ENCODE data around the gene THSD4. TPM values are rescaled to one million over a fixed set of nuclear protein-coding genes. Genes with fewer than 3 reads are reported as not detected.

Gene THSD4
- total RNA-seq, 1 donor from 2014 or later, result 116 TPM

- intact Hi-C loops (cut with DNase I), result no loop called here
Measured at GRCh38 chr15:71271327-71271726, 156.1 kb downstream of the THSD4 start.

GRCh38 chr15:71272932-71273331 lies 157.7 kb downstream of the THSD4 start:
- intact Hi-C loops (cut with DNase I), result no loop called here
- no peak for DNase-seq (ENCODE audit: low spot score)

More at GRCh38 chr15:71271327-71271726, 156.1 kb downstream of the THSD4 start:
- DNase-seq (ENCODE audit: low spot score), result no peak

GRCh38 chr15:71273731-71274447 lies 158.6 kb downstream of the THSD4 start:
- intact Hi-C loops (cut with DNase I), result no loop called here
- DNase-seq (ENCODE audit: low spot score), result no peak

- no peak for DNase-seq (ENCODE audit: low spot score)
- intact Hi-C loops (cut with DNase I), result no loop called here
Measured at GRCh38 chr15:71274448-71274798, 159.2 kb downstream of the THSD4 start.

- intact Hi-C loops (cut with DNase I), result no loop called here
- no peak for DNase-seq (ENCODE audit: low spot score)
Measured at GRCh38 chr15:71275098-71275497, 159.8 kb downstream of the THSD4 start.

GRCh38 chr15:71275566-71276335 lies 160.5 kb downstream of the THSD4 start:
- intact Hi-C loops (cut with DNase I), result no loop called here
- DNase-seq (ENCODE audit: low spot score), result no peak

GRCh38 chr15:71276336-71276665 lies 161.0 kb downstream of the THSD4 start:
- intact Hi-C loops (cut with DNase I), result no loop called here

GRCh38 chr15:71278989-71279756 lies 163.9 kb downstream of the THSD4 start:
- no peak for DNase-seq (ENCODE audit: low spot score)

More at GRCh38 chr15:71276336-71276665, 161.0 kb downstream of the THSD4 start:
- DNase-seq (ENCODE audit: low spot score), result no peak

GRCh38 chr15:71279757-71280141 lies 164.5 kb downstream of the THSD4 start:
- intact Hi-C loops (cut with DNase I), result no loop called here

More at GRCh38 chr15:71278989-71279756, 163.9 kb downstream of the THSD4 start:
- intact Hi-C loops (cut with DNase I), result no loop called here

GRCh38 chr15:71280206-71280605 lies 164.9 kb downstream of the THSD4 start:
- DNase-seq (ENCODE audit: low spot score), result no peak
- intact Hi-C loops (cut with DNase I), result no loop called here

More at GRCh38 chr15:71279757-71280141, 164.5 kb downstream of the THSD4 start:
- no peak for DNase-seq (ENCODE audit: low spot score)

- DNase-seq (ENCODE audit: low spot score), result no peak
Measured at GRCh38 chr15:71281256-71281655, 166.0 kb downstream of the THSD4 start.

GRCh38 chr15:71282076-71282475 lies 166.8 kb downstream of the THSD4 start:
- intact Hi-C loops (cut with DNase I), result no loop called here
- no peak for DNase-seq (ENCODE audit: low spot score)

More at GRCh38 chr15:71281256-71281655, 166.0 kb downstream of the THSD4 start:
- intact Hi-C loops (cut with DNase I), result no loop called here

- no peak for DNase-seq (ENCODE audit: low spot score)
- intact Hi-C loops (cut with DNase I), result no loop called here
Measured at GRCh38 chr15:71288348-71288955, 173.2 kb downstream of the THSD4 start.

- intact Hi-C loops (cut with DNase I), result no loop called here
Measured at GRCh38 chr15:71290002-71290401, 174.7 kb downstream of the THSD4 start.

GRCh38 chr15:71290881-71291635 lies 175.8 kb downstream of the THSD4 start:
- no peak for DNase-seq (ENCODE audit: low spot score)
- intact Hi-C loops (cut with DNase I), result no loop called here

More at GRCh38 chr15:71290002-71290401, 174.7 kb downstream of the THSD4 start:
- DNase-seq (ENCODE audit: low spot score), result no peak

- intact Hi-C loops (cut with DNase I), result no loop called here
- no peak for DNase-seq (ENCODE audit: low spot score)
Measured at GRCh38 chr15:71291723-71292122, 176.5 kb downstream of the THSD4 start.

GRCh38 chr15:71293723-71294122 lies 178.5 kb downstream of the THSD4 start:
- intact Hi-C loops (cut with DNase I), result no loop called here
- DNase-seq (ENCODE audit: low spot score), result no peak

GRCh38 chr15:71294251-71294910 lies 179.1 kb downstream of the THSD4 start:
- no peak for DNase-seq (ENCODE audit: low spot score)
- intact Hi-C loops (cut with DNase I), result no loop called here

Measured in cardiac septum (tissue), 1 donor.